Kidney (tissue), 22 donors: Measurements from ENCODE around the gene HNRNPR. TPM values are rescaled to one million over a fixed set of nuclear protein-coding genes. Genes with fewer than 3 reads are reported as not detected.
A peak's percentile ranks its signal among the peaks of the same experiment; 100 is the strongest.

Experiments
- DNase-seq, 5 donors: peaks; one replicate each; pipeline ENCODE4 v3.0.0-alpha.2; 2013 to 2020
- FAIRE-seq: peaks from 2 replicates; lab custom pipeline; 2012; peaks lifted over from hg19 to GRCh38; lab: Jason Lieb, UNC
- H3K27ac ChIP-seq, 2 donors: one replicate each; pipeline ENCODE4 v1.7.0; 2013; ENCODE audit warnings: low read depth in 2 of 2, low read length in 2 of 2, inconsistent platforms in 1 of 2
- H3K27me3 ChIP-seq: one replicate; pipeline ENCODE4 v1.7.1; 2013; ENCODE audit warnings: low read length, inconsistent platforms; ENCODE audit not compliant: control insufficient read depth, insufficient read depth
- H3K36me3 ChIP-seq, 3 donors: one replicate each; pipeline versions ENCODE4 v1.7.0 to v1.7.1; 2013; ENCODE audit warnings: low read length in 3 of 3, control low read depth in 1 of 3, inconsistent platforms in 1 of 3; ENCODE audit not compliant: insufficient read depth in 3 of 3, control insufficient read depth in 2 of 3
- H3K4me1 ChIP-seq, 3 donors: one replicate each; pipeline versions ENCODE4 v1.7.0 to v1.7.1; 2013; ENCODE audit warnings: low read length in 3 of 3, inconsistent platforms in 1 of 3, low read depth in 1 of 3; ENCODE audit not compliant: control insufficient read depth in 2 of 3, insufficient read depth in 2 of 3
- H3K4me3 ChIP-seq, 3 donors: one replicate each; pipeline versions ENCODE4 v1.7.0 to v1.8.1; 2013; ENCODE audit warnings: low read length in 3 of 3, control low read depth in 1 of 3, inconsistent platforms in 1 of 3
- H3K9ac ChIP-seq, 3 donors: one replicate each; pipeline versions ENCODE4 v1.7.0 to v1.7.1; 2013; ENCODE audit warnings: low read length in 3 of 3, control low read depth in 1 of 3, inconsistent platforms in 1 of 3
- H3K9me3 ChIP-seq, 3 donors: one replicate each; pipeline versions ENCODE4 v1.7.0 to v1.7.1; 2013; ENCODE audit warnings: low read length in 3 of 3, control low read depth in 1 of 3, inconsistent platforms in 1 of 3; ENCODE audit not compliant: control insufficient read depth in 2 of 3, insufficient read depth in 1 of 3
- intact Hi-C: fragments of 100-400 bp; cut with DNase I; formaldehyde crosslinking; loops from one replicate; pipeline ENCODE4 v1.11.1; 2022
- long read RNA-seq, 10 donors: library from polyadenylated mRNA in 1 of 10; unstranded in 1 of 10; transcript quantifications; one replicate each; pipeline ENCODE4 v2.0.0 and lab custom pipeline, GENCODE V29; 2021 to 2026
- polyA plus RNA-seq: library from polyadenylated mRNA; stranded (reverse); fragments of 350-450 nt; fragmentation: Illumina TruSeq; extraction: RNeasy Lipid Tissue Mini Kit (QIAGEN cat#74804); gene quantifications from one replicate; pipeline ENCODE4 v1.2.3, GENCODE V29; 2014; ENCODE audit warnings: low read depth, low replicate concordance; ENCODE audit not compliant: insufficient read depth
- total RNA-seq: library from RNA; stranded (reverse); fragmentation: NEBNext Ultra II Directional; extraction: Animal tissue kit (Norgen Biotek cat#: 25700); gene quantifications from one replicate; pipeline ENCODE4 v1.2.1, GENCODE V29; 2021
- TF ChIP-seq, protein P1 (sequence below): IDR thresholded peaks from 3 replicates; pipeline ENCODE4 v1.5.1; 2012; ENCODE audit warnings: mild to moderate bottlenecking, moderate library complexity, borderline replicate concordance; ENCODE audit not compliant: insufficient read depth; ENCODE audit errors: extremely low read depth
- donor health status: control.
- donor health status: control.
- donor health status: control.
- donor health status: control.
- donor health status: control.
- donor health status: DM: yes; HTN: yes; CAD: no.
- donor health status: Normal renal cell carcinoma (clear cell type).

Gene HNRNPR
- total RNA-seq (126 TPM), polyA plus RNA-seq (45.3 TPM)
- long read RNA-seq, donor 1, full-length matches to known transcripts = 10 of 51 reads
- long read RNA-seq, donor 1, partial matches to known transcripts = 24 of 51 reads
- long read RNA-seq, donor 1, other reads (novel, unspliced or antisense) = 17 of 51 reads
- long read RNA-seq, donor 2, full-length matches to known transcripts = 24 of 45 reads
- long read RNA-seq, donor 2, partial matches to known transcripts = 5 of 45 reads
- long read RNA-seq, donor 2, other reads (novel, unspliced or antisense) = 16 of 45 reads
- long read RNA-seq, donor 3, full-length matches to known transcripts = 28 of 81 reads
- long read RNA-seq, donor 3, partial matches to known transcripts = 6 of 81 reads
- long read RNA-seq, donor 3, other reads (novel, unspliced or antisense) = 47 of 81 reads
- long read RNA-seq, donor 4, full-length matches to known transcripts = 26 of 54 reads
- long read RNA-seq, donor 4, partial matches to known transcripts = 6 of 54 reads
- long read RNA-seq, donor 4, other reads (novel, unspliced or antisense) = 22 of 54 reads
- long read RNA-seq, donor 5, full-length matches to known transcripts = 2 of 2 reads
- long read RNA-seq, donor 5, partial matches to known transcripts = 0 of 2 reads
- long read RNA-seq, donor 5, other reads (novel, unspliced or antisense) = 0 of 2 reads
- long read RNA-seq, donor 6, full-length matches to known transcripts = 22 of 79 reads
- long read RNA-seq, donor 6, partial matches to known transcripts = 27 of 79 reads
- long read RNA-seq, donor 6, other reads (novel, unspliced or antisense) = 30 of 79 reads
- long read RNA-seq, donor 7, full-length matches to known transcripts = 63 of 176 reads
- long read RNA-seq, donor 7, partial matches to known transcripts = 15 of 176 reads
- long read RNA-seq, donor 7, other reads (novel, unspliced or antisense) = 98 of 176 reads
- long read RNA-seq, donor 8, full-length matches to known transcripts = 11 of 50 reads
- long read RNA-seq, donor 8, partial matches to known transcripts = 27 of 50 reads
- long read RNA-seq, donor 8, other reads (novel, unspliced or antisense) = 12 of 50 reads
- long read RNA-seq, donor 9, transcript HNRNPR-202 (11 exons, 2,694 nt) = major isoform, 5 of 29 reads
- long read RNA-seq, donor 9, partial matches to known transcripts = 7 of 29 reads
- long read RNA-seq, donor 9, other reads (novel, unspliced or antisense) = 14 of 29 reads
- long read RNA-seq, donor 10, full-length matches to known transcripts = 7 of 41 reads
- long read RNA-seq, donor 10, partial matches to known transcripts = 28 of 41 reads
- long read RNA-seq, donor 10, other reads (novel, unspliced or antisense) = 6 of 41 reads

DNA sequence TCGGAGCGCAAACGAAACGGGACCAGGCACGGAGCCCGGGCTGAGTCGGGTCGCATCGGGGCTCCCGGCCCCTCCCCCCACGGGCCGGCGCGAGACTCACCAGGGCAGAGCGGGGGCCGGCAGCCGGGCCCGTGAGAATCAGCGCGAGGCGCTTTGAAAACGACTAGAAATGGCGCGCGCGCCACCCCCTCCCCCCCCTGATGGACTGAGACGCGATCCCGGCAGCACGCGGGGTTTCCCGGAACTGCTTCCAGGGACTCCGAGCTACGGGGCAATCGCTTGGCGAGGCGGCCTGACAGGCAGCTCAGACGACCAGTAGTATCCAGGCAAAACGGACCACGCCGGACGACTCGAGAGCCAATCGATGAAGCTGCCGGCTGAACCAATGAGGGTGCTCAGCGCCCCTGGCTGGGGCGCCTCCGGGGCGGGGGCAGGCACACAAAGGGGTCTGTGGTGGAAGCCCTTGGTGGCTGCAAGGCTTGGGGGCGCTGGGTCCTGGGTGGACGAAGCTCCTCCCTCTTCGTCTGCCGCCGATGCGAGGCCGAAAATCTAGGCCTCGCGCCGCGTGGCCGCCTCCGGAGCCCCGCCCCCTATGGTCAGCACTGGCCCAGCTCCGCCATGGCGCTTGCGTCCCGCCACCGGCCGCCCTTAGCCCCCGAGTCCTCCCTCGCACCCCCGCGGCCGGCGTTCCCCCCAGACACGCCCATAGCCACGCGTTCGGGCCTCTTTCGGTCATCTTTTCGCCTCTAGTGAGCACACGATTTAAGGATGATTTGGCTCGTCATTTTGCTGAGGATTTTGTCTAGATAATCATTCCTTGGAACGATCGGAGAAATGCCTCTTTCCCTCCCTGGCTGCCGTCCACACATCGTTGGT is at the start of gene HNRNPR:
Gene HNRNPR, minus strand, starts transcription at position 174 of the 876 bp plus-strand sequence. CDS start 3,276 bp downstream, outside the sequence.
- intact Hi-C loops = no loop called here

GRCh38 chr1:23393706-23394105 is 49.6 kb upstream of the HNRNPR start:
- Histone ChIP-seq H3K9ac (no peak overlapping the region), H3K4me3 (no peak overlapping the region), H3K27ac (no peak overlapping the region), H3K36me3 (peaks cover 4 to 17% (median 13%) of the 10 kb centered on the region in 3 donors), H3K9me3 (peaks cover 0 to 4% (median 0%) of the 10 kb centered on the region in 3 donors), H3K4me1 (peaks cover 0 to 3% (median 0%) of the 10 kb centered on the region in 3 donors), H3K27me3 (no peaks in the 10 kb centered on the region)
- FAIRE-seq (no peak), DNase-seq (peak in 1 of 5 donors; percentile 83)
- TF ChIP-seq, protein P1, sequence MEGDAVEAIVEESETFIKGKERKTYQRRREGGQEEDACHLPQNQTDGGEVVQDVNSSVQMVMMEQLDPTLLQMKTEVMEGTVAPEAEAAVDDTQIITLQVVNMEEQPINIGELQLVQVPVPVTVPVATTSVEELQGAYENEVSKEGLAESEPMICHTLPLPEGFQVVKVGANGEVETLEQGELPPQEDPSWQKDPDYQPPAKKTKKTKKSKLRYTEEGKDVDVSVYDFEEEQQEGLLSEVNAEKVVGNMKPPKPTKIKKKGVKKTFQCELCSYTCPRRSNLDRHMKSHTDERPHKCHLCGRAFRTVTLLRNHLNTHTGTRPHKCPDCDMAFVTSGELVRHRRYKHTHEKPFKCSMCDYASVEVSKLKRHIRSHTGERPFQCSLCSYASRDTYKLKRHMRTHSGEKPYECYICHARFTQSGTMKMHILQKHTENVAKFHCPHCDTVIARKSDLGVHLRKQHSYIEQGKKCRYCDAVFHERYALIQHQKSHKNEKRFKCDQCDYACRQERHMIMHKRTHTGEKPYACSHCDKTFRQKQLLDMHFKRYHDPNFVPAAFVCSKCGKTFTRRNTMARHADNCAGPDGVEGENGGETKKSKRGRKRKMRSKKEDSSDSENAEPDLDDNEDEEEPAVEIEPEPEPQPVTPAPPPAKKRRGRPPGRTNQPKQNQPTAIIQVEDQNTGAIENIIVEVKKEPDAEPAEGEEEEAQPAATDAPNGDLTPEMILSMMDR = no peak
- intact Hi-C loops = no loop called here

More for the DNA sequence above, at the start of gene HNRNPR:
- peak within 1 kb of the TSS; percentile 93 for H3K27ac ChIP-seq
- no peaks in the 10 kb centered on the region for H3K27me3 ChIP-seq
- H3K4me1 ChIP-seq = peaks cover 3 to 17% (median 6%) of the 10 kb centered on the region in 3 donors
- FAIRE-seq (peak; percentile 66), DNase-seq (peak; percentile 100)
- H3K36me3 ChIP-seq = no peaks in the 10 kb centered on the region
- no peaks in the 10 kb centered on the region for H3K9me3 ChIP-seq
- H3K9ac ChIP-seq = peak within 1 kb of the TSS; percentile 82 to 95 (median 88)
- TF ChIP-seq, protein P1 = peak; percentile 4
- H3K4me3 ChIP-seq = peak within 1 kb of the TSS; percentile 80 to 95 (median 84)
